ENCODE results near the gene NCOA6. TPM values are rescaled to one million over a fixed set of nuclear protein-coding genes. Genes with fewer than 3 reads are reported as not detected.
"Not testable (repeated sequence)": the region's sequence is repeated elsewhere in the genome, so short reads cannot be mapped to it uniquely, and the experiment has no call there.

NCOA6 gene
- total RNA-seq, 1 experiment from 2014 or later: 35.1 TPM

DNA sequence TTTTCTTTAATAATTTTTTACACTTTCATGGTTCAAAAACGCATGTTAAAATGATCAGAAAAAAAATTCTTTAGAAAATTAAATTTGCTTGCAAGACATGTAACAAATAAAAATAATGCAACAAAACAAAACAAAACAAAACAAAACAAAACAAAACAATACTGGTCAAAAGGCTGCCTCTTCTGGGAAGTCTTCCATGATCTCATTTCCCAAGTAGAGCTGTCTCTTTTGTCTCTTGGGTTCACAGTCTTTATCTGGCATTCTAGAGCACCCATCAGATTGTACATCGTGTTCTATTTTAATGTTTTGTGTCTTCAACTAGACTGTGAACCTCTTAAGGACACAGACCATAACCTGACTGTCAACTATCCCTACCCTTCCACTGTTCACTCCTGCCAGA is 96.0 kb downstream of the NCOA6 start:
- H3K36me3 ChIP-seq (ENCODE audit: low read depth): peaks cover 30% of the 10 kb centered on the region; the same call in 1 of the 2 replicates
- H2AFZ ChIP-seq: no peak overlapping the region
- H3K27me3 ChIP-seq (ENCODE audit: insufficient read depth, low read depth): no peaks in the 10 kb centered on the region
- H3K79me2 ChIP-seq (ENCODE audit: low read depth): no peaks in the 10 kb centered on the region
- no peaks in the 10 kb centered on the region for H3F3A ChIP-seq (ENCODE audit: insufficient read depth, low read depth)
- H3K27ac ChIP-seq: no peak overlapping the region
- BruUV-seq (replicated peaks): no TSS peak
- H3K9me2 ChIP-seq (ENCODE audit: insufficient read depth): no peaks in the 10 kb centered on the region
- H3K4me3 ChIP-seq: no peak overlapping the region
- DNase-seq: no peak
- H3K4me2 ChIP-seq: no peak overlapping the region
- H3K4me1 ChIP-seq (replicated peaks; ENCODE audit: insufficient read depth): no peaks in the 10 kb centered on the region
- H3K9me3 ChIP-seq (ENCODE audit: insufficient read depth, low read depth): no peaks in the 10 kb centered on the region
- ChIA-PET CTCF (interaction anchor here (0.6 kb wide), 1 partner anchor 123 kb away, joined by 3 read pairs; no protein-coding TSS in a partner anchor), POLR2A (ENCODE audit: unreplicated experiment) (no interaction called here)
- 0 out of 2 replicates have a peak, but pooled peaks cover 5% of the 10 kb centered on the region for H4K20me1 ChIP-seq (ENCODE audit: insufficient read depth)
- no peak for TF ChIP-seq EZH2 (IDR thresholded peaks at IDR 0.05; ENCODE audit: low read depth)
- TF ChIP-seq, protein P1, sequence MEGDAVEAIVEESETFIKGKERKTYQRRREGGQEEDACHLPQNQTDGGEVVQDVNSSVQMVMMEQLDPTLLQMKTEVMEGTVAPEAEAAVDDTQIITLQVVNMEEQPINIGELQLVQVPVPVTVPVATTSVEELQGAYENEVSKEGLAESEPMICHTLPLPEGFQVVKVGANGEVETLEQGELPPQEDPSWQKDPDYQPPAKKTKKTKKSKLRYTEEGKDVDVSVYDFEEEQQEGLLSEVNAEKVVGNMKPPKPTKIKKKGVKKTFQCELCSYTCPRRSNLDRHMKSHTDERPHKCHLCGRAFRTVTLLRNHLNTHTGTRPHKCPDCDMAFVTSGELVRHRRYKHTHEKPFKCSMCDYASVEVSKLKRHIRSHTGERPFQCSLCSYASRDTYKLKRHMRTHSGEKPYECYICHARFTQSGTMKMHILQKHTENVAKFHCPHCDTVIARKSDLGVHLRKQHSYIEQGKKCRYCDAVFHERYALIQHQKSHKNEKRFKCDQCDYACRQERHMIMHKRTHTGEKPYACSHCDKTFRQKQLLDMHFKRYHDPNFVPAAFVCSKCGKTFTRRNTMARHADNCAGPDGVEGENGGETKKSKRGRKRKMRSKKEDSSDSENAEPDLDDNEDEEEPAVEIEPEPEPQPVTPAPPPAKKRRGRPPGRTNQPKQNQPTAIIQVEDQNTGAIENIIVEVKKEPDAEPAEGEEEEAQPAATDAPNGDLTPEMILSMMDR (conservative IDR thresholded peaks at IDR 0.05): no peak
- intact Hi-C loops (cut with micrococcal nuclease; ENCODE audit: unreplicated experiment): no loop called here

DNA sequence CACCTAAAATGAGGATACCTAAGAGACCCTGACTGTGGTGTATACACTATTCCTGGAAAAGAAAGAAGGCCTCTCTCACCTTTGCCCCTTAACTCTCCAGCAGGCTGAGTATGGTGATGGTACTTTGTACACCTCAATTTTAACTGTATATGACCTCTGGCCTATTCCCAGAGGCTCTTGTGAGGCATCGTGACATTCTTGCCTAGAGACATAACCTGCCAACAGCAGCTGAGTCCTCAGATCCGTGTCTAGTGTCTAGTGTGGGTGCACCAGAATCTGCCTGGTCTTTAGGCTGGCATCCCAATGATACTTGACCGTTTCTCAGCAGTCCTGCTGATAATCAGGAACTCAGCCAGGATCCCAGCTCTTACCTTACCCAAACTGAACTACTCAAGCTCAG is 101.3 kb downstream of the NCOA6 start:
- 0 out of 2 replicates have a peak, but pooled peaks cover 5% of the 10 kb centered on the region for H4K20me1 ChIP-seq (ENCODE audit: insufficient read depth)
- H3K27me3 ChIP-seq (ENCODE audit: insufficient read depth, low read depth): no peaks in the 10 kb centered on the region
- no TSS peak for BruUV-seq (replicated peaks)
- TF ChIP-seq, protein P1 (conservative IDR thresholded peaks at IDR 0.05): no peak
- no peak for TF ChIP-seq EZH2 (IDR thresholded peaks at IDR 0.05; ENCODE audit: low read depth)
- H3K79me2 ChIP-seq (ENCODE audit: low read depth): no peaks in the 10 kb centered on the region
- no peaks in the 10 kb centered on the region for H3K9me2 ChIP-seq (ENCODE audit: insufficient read depth)
- peaks cover 20% of the 10 kb centered on the region; the same call in 1 of the 2 replicates for H3K36me3 ChIP-seq (ENCODE audit: low read depth)
- ChIA-PET POLR2A (ENCODE audit: unreplicated experiment) (no interaction called here), CTCF (no interaction called here)
- no peak for DNase-seq
- no peak overlapping the region for H3K27ac ChIP-seq
- H3K4me2 ChIP-seq: no peak overlapping the region
- intact Hi-C loops (cut with micrococcal nuclease; ENCODE audit: unreplicated experiment): no loop called here
- no peaks in the 10 kb centered on the region for H3K4me1 ChIP-seq (replicated peaks; ENCODE audit: insufficient read depth)
- H3K9me3 ChIP-seq (ENCODE audit: insufficient read depth, low read depth): no peaks in the 10 kb centered on the region
- H3K4me3 ChIP-seq: no peak overlapping the region
- no peak overlapping the region for H2AFZ ChIP-seq
- H3F3A ChIP-seq (ENCODE audit: insufficient read depth, low read depth): 0 out of 2 replicates have a peak, but pooled peaks cover 3% of the 10 kb centered on the region

DNA sequence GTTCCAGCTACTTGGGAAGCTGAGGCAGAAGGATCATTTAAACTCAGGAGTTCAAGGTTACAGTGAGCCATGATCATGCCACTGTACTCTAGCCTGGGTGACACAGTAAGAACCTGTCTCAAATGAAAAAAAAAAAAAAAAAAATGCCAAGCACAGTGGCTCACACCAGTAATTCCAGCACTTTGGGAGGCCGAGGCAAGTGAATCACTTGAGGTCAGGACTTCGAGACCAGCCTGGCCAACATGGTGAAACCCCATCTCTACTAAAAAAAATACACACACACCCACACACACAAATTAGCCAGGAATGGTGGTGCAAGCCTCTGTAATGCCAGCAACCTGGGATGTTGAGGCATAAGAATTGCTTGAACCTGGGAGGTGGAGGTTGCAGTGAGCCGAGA is 102.9 kb downstream of the NCOA6 start:
- H3K27me3 ChIP-seq (ENCODE audit: insufficient read depth, low read depth); CTCF ChIA-PET; H3K79me2 ChIP-seq (ENCODE audit: low read depth); BruUV-seq (replicated peaks); H4K20me1 ChIP-seq (ENCODE audit: insufficient read depth); H3K4me1 ChIP-seq (replicated peaks; ENCODE audit: insufficient read depth); H3F3A ChIP-seq (ENCODE audit: insufficient read depth, low read depth); H3K9me3 ChIP-seq (ENCODE audit: insufficient read depth, low read depth); H2AFZ ChIP-seq; intact Hi-C loops (cut with micrococcal nuclease; ENCODE audit: unreplicated experiment); POLR2A ChIA-PET (ENCODE audit: unreplicated experiment); H3K4me2 ChIP-seq; H3K4me3 ChIP-seq; H3K9me2 ChIP-seq (ENCODE audit: insufficient read depth); DNase-seq; H3K27ac ChIP-seq: not testable (repeated sequence)
- peaks cover 20% of the 10 kb centered on the region; the same call in 1 of the 2 replicates for H3K36me3 ChIP-seq (ENCODE audit: low read depth)

DNA sequence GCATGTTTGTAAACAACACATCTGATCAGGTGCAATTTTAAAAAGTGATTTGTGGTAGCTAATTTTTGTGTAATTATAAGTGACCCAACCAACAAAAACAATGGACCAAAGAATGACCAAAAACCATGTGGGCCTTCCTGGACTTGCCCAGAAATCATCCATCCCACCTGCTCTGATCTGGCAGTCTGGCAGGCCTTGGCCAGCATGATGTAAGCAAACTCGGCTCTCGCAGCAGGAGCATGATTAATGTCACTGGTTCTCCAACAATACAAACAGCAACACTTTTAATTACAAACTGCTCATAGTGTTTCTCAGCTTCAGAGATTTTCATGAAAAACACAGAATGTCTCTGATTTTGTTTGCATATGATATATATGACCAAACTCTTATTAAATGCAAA is 105.2 kb downstream of the NCOA6 start:
- Histone ChIP-seq H4K20me1 (ENCODE audit: insufficient read depth) (no peaks in the 10 kb centered on the region), H3K36me3 (ENCODE audit: low read depth) (peaks cover 7% of the 10 kb centered on the region; the same call in 1 of the 2 replicates), H3K4me2 (no peak overlapping the region), H3K79me2 (ENCODE audit: low read depth) (no peaks in the 10 kb centered on the region), H2AFZ (no peak overlapping the region), H3K9me3 (ENCODE audit: insufficient read depth, low read depth) (no peaks in the 10 kb centered on the region), H3K27ac (no peak overlapping the region), H3K27me3 (ENCODE audit: insufficient read depth, low read depth) (no peaks in the 10 kb centered on the region), H3F3A (ENCODE audit: insufficient read depth, low read depth) (peaks cover 3% of the 10 kb centered on the region; the same call in 1 of the 2 replicates), H3K9me2 (ENCODE audit: insufficient read depth) (no peaks in the 10 kb centered on the region), H3K4me1 (replicated peaks; ENCODE audit: insufficient read depth) (no peaks in the 10 kb centered on the region), H3K4me3 (no peak overlapping the region)
- CTCF ChIA-PET: interaction anchor here (0.5 kb wide), 1 partner anchor 75 kb away, joined by 5 read pairs; no protein-coding TSS in a partner anchor
- DNase-seq: no peak
- intact Hi-C loops (cut with micrococcal nuclease; ENCODE audit: unreplicated experiment): no loop called here
- no peak for TF ChIP-seq EZH2 (IDR thresholded peaks at IDR 0.05; ENCODE audit: low read depth)
- TF ChIP-seq, protein P1 (conservative IDR thresholded peaks at IDR 0.05): no peak
- POLR2A ChIA-PET (ENCODE audit: unreplicated experiment): no interaction called here
- no TSS peak for BruUV-seq (replicated peaks)

DNA sequence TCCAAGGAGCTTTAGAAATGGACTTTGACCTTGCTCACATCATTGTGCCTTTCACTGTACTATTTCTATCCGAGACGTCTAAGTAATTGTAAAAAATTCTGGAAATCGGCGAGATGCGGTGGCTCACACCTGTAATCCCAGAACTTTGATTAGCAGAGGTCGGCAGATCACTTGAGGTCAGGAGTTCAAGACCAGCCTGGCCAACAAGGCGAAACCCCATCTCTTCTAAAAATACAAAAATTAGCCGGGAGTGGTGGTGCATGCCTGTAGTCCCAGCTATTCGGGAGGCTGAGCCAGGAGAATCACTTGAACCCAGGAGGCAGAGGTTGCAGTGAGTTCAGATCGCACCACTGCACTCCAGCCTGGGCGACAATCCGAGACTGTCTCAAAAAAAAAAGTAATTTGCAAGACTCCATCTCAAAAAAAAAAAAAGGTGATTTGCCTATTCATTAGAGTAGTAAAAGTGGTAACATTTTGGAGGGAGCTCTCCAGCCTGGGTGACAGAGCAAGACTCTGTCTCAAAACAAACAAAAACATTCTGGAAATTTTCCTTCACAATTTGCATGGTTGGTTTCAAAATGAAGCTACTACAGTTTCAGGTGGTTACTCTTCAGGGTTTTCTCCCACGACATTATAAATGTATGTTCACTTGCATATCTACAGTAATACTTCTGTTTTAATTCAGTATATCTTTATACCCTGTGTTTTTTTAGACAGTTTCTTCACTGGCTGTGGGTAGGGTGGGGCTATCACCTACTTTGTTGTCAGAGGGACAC is 106.0 kb downstream of the NCOA6 start:
- H3K4me1 ChIP-seq (replicated peaks; ENCODE audit: insufficient read depth); CTCF ChIA-PET; intact Hi-C loops (cut with micrococcal nuclease; ENCODE audit: unreplicated experiment); H3K4me2 ChIP-seq; BruUV-seq (replicated peaks); H3K9me3 ChIP-seq (ENCODE audit: insufficient read depth, low read depth); H3K79me2 ChIP-seq (ENCODE audit: low read depth); DNase-seq; H3K36me3 ChIP-seq (ENCODE audit: low read depth); H4K20me1 ChIP-seq (ENCODE audit: insufficient read depth); H3F3A ChIP-seq (ENCODE audit: insufficient read depth, low read depth); H3K9me2 ChIP-seq (ENCODE audit: insufficient read depth); H3K27ac ChIP-seq; H3K27me3 ChIP-seq (ENCODE audit: insufficient read depth, low read depth); H3K4me3 ChIP-seq; H2AFZ ChIP-seq: not testable (repeated sequence)
- POLR2A ChIA-PET (ENCODE audit: unreplicated experiment): interaction anchor here (0.7 kb wide), 1 partner anchor 79 kb away, joined by 7 read pairs; no protein-coding TSS in a partner anchor

Data from PC-9 (cell line).